ENCODE results near the gene RAB44. TPM values are rescaled to one million over a fixed set of nuclear protein-coding genes. Genes with fewer than 3 reads are reported as not detected.
"Not testable (repeated sequence)": the region's sequence is repeated elsewhere in the genome, so short reads cannot be mapped to it uniquely, and the experiment has no call there.

Gene RAB44
- total and polyA plus RNA-seq, 12 donors, result 0.03 to 0.16 TPM; not detected in 10

DNA sequence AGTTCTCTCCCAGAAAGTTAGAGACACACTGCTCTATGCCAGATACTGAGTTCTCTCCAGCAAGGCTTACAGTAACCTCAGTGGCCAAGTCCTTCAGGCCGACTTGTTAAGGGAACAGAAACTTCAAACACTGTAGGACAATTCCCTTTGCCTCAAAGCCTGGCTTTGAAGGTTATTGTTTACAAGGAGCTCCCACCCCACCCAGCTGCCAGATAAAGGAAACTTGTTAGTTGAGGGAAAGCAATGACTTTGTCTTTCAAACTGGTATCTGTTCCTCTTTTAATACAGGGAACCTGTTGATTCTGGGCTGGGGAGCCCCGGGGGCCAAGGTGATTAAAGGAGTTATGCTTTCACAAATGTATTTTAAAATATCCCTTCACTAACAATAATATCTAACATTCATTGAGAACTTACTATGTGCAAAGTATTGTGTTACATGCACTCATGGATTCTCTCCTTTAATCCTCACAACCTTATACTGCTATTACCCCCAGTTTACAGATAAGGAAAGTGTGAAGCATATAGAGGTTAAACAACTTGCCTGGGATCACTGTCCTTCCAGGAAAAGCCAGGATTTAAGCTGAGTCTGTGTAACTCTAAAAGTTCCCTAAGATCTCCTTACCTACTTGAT, 46.7 kb upstream of the RAB44 start:
- Histone ChIP-seq H3K27me3 (no peaks in the 10 kb centered on the region), H3K27ac (no peak overlapping the region), H3K9me3 (replicated peaks in 1 of 3) (no peaks in the 10 kb centered on the region), H3K4me1 (replicated peaks in 1 of 2) (no peaks in the 10 kb centered on the region), H3K4me3 (no peak overlapping the region), H3K36me3 (replicated peaks in 1 of 2) (no peaks in the 10 kb centered on the region)
- DNase-seq, result no peak
- WGBS, 4 donors, result 28 to 67% (median 49%) methylated on average over 2 of the region's 2 CpGs
- intact Hi-C loops (cut with DNase I), result no loop called here
- no peak for TF ChIP-seq POLR2A (IDR thresholded peaks at IDR 0.05)
- TF ChIP-seq, protein P1, sequence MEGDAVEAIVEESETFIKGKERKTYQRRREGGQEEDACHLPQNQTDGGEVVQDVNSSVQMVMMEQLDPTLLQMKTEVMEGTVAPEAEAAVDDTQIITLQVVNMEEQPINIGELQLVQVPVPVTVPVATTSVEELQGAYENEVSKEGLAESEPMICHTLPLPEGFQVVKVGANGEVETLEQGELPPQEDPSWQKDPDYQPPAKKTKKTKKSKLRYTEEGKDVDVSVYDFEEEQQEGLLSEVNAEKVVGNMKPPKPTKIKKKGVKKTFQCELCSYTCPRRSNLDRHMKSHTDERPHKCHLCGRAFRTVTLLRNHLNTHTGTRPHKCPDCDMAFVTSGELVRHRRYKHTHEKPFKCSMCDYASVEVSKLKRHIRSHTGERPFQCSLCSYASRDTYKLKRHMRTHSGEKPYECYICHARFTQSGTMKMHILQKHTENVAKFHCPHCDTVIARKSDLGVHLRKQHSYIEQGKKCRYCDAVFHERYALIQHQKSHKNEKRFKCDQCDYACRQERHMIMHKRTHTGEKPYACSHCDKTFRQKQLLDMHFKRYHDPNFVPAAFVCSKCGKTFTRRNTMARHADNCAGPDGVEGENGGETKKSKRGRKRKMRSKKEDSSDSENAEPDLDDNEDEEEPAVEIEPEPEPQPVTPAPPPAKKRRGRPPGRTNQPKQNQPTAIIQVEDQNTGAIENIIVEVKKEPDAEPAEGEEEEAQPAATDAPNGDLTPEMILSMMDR (IDR thresholded peaks at IDR 0.05), result no peak

DNA sequence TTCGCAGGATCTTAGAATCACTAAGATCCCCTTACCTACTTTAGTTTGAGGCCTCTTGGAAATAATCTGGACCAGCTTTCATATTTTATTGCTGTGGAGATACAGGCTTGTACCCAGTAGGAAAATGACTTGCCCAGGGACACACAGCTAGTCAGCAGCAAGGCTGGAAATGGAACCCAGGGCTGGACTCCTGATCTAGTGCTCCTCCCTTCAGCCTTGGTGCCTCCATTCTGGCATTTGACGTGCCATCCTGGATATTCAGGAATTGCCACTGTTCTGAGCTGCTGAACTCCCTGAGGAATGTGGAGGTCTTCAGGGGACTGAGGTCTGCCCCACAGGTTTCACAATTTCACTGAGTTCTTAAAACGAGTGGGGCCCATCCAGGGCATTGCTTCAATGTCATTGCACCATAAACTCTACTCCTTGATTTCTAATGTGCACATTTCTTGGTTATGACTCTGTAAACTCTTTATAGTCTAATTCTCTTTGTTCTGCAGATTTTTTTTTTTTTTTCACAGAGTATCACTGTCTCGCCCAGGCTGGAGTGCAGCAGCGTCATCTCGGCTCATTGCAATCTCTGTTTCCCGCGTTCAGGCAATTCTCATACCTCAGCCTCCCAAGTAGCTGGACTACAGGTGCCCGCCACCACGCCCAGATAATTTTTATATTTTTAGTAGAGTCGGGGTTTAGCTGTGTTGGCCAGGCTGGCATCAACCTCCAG, 45.8 kb upstream of the RAB44 start:
- TF ChIP-seq POLR2A (IDR thresholded peaks at IDR 0.05), result no peak
- TF ChIP-seq, protein P1 (IDR thresholded peaks at IDR 0.05), result no peak
- H3K4me1 ChIP-seq (replicated peaks in 1 of 2), result no peaks in the 10 kb centered on the region
- WGBS, 4 donors, result 92 to 94% (median 93%) methylated on average over 10 to 11 of the region's 11 CpGs
- H3K9me3 ChIP-seq (replicated peaks in 1 of 3), result no peaks in the 10 kb centered on the region
- H3K27ac ChIP-seq, result no peak overlapping the region
- no peak for DNase-seq
- intact Hi-C loops (cut with DNase I), result no loop called here
- H3K27me3 ChIP-seq, result no peaks in the 10 kb centered on the region
- H3K36me3 ChIP-seq (replicated peaks in 1 of 2), result no peaks in the 10 kb centered on the region
- H3K4me3 ChIP-seq, result no peak overlapping the region

- intact Hi-C loops (cut with DNase I); DNase-seq; H3K27me3 ChIP-seq; H3K27ac ChIP-seq; H3K4me3 ChIP-seq; H3K36me3 ChIP-seq (replicated peaks in 1 of 2); H3K4me1 ChIP-seq (replicated peaks in 1 of 2); H3K9me3 ChIP-seq (replicated peaks in 1 of 3): not testable (repeated sequence)
- 79 to 90% (median 83%) methylated on average over 5 of the region's 5 CpGs for WGBS, 4 donors
Measured at GRCh38 chr6:36654469-36654868, 43.2 kb upstream of the RAB44 start.

DNA sequence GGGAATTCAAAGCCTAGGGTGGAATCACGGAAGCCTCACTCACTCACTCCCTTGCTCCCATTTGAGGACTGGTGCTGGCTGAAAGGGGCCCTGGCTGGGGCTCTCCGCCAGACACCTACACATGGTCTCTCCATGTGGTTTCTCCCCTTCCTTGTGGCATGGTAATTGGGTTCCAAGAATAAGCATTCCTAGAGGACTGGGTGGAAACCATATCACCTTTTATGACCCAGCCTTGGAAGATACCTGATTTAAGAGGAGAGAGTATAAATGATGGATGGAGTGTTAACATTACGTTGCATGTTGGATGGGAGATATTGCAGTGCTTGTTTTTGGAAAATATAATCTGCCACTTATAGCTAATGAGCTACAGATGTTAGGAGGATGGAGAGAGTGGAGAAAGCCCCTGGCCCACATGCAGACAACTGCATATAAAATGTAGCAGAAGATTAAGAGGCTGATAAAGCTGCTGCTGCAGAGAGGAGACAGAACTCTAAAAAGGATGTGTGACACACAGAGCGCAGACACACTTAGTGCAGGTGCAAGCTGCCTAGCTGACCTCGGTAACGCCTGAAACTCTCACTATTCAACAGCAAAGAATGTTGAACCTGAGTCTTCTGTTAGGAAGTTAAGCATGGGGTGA, 42.4 kb upstream of the RAB44 start:
- no peak for DNase-seq
- H3K9me3 ChIP-seq (replicated peaks in 1 of 3), result no peaks in the 10 kb centered on the region
- no peaks in the 10 kb centered on the region for H3K36me3 ChIP-seq (replicated peaks in 1 of 2)
- H3K4me3 ChIP-seq, result no peak overlapping the region
- intact Hi-C loops (cut with DNase I), result no loop called here
- TF ChIP-seq, protein P1 (IDR thresholded peaks at IDR 0.05), result no peak
- no peak for TF ChIP-seq POLR2A (IDR thresholded peaks at IDR 0.05)
- H3K4me1 ChIP-seq (replicated peaks in 1 of 2), result peaks cover 0 to under 1% of the 10 kb centered on the region in 2 donors
- no peaks in the 10 kb centered on the region for H3K27me3 ChIP-seq
- H3K27ac ChIP-seq, result no peak overlapping the region
- WGBS, 4 donors, result 73 to 84% (median 81%) methylated on average over 5 to 6 of the region's 6 CpGs

All from adrenal gland (tissue), 12 donors.